Uterus (tissue), 4 donors: Measurements from ENCODE around the gene ECPAS. TPM values are rescaled to one million over a fixed set of nuclear protein-coding genes. Genes with fewer than 3 reads are reported as not detected.
"Not testable (repeated sequence)": the region's sequence is repeated elsewhere in the genome, so short reads cannot be mapped to it uniquely, and the experiment has no call there.

Experiments
- DNase-seq, 2 donors: peaks; one replicate each; pipeline ENCODE4 v3.0.0-alpha.2; 2019 to 2020
- H3K27ac ChIP-seq, 2 donors: fragments of 200-600 bp; sonication (generic); 1 replicate in 1 of 2; 2 replicates in 1 of 2; pipeline ENCODE4 v1.5.1; 2016 to 2018
- H3K27me3 ChIP-seq, 2 donors: fragments of 200-600 bp; sonication (generic); one replicate each; pipeline ENCODE4 v1.5.1; 2018 to 2019; ENCODE audit warnings: control low read depth in 1 of 2
- H3K36me3 ChIP-seq, 2 donors: fragments of 200-600 bp; sonication (generic); one replicate each; pipeline ENCODE4 v1.5.1; 2019; ENCODE audit warnings: control low read depth in 1 of 2
- H3K4me1 ChIP-seq, 2 donors: fragments of 200-600 bp; sonication (generic); one replicate each; pipeline ENCODE4 v1.5.1; 2018 to 2019; ENCODE audit warnings: control low read depth in 1 of 2
- H3K4me3 ChIP-seq, 2 donors: fragments of 200-600 bp; sonication (generic); 1 replicate in 1 of 2; 2 replicates in 1 of 2; pipeline ENCODE4 v1.5.1; 2018 to 2019; ENCODE audit warnings: mild to moderate bottlenecking in 1 of 2
- H3K9me3 ChIP-seq, 2 donors: fragments of 200-600 bp; sonication (generic); one replicate each; pipeline ENCODE4 v1.5.1; 2019; ENCODE audit warnings: control low read depth in 1 of 2
- POLR2A ChIP-seq, 2 donors: fragments of 450-650 bp; IDR thresholded peaks; one replicate each; pipeline ENCODE4 v1.6.1; 2016; ENCODE audit warnings: antibody characterized with exemption in 2 of 2, mild to moderate bottlenecking in 1 of 2, moderate library complexity in 1 of 2
- intact Hi-C: fragments of 100-400 bp; cut with DNase I; formaldehyde crosslinking; loops from one replicate; pipeline ENCODE4 v1.15.1; 2023; ENCODE audit warnings: low total_unique reads
- total RNA-seq, 4 donors: library from RNA; depleted of rRNA in 3 of 4; stranded (reverse); fragments of >200 nt in 3 of 4; gene quantifications; one replicate each; pipeline versions ENCODE4 v1.1.0 to v1.2.4, GENCODE V29; 2014 to 2023
- TF ChIP-seq, protein P1 (sequence below), 4 experiments: fragments of 200-600 bp in 2 of 4; fragments of 450-650 bp in 2 of 4; sonication (generic) in 2 of 4; IDR thresholded peaks; one replicate each; pipeline ENCODE4 v1.5.1; 2016 to 2019; ENCODE audit warnings: antibody characterized with exemption in 4 of 4, mild to moderate bottlenecking in 2 of 4, moderate library complexity in 1 of 4
- donor health status: DM: yes; HTN: yes; CAD: no.

The ECPAS gene
- total RNA-seq, 4 donors from 2014 or later, result 56.1 to 115 (median 84.4) TPM

DNA sequence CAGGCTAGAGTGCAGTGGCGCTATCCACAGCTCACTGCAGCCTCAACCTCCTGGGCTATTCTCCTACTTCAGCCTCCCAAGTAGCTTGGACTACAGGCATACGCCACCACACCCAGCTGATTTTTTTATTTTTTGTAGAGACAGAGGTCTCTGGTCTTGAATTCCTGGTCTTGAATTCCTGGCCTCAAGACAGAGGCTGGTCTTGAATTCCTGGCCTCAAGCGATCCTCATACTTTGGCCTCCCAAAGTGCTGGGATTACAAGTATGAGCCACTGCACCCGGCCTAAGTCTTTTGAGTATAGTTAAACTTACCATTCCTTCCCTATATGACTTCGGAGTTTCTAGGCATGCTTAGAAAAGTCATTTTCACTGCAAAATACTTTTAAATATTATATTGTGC lies 29.4 kb downstream of the ECPAS start:
- H3K4me1 ChIP-seq, result peaks cover 0 to 8% of the 10 kb centered on the region in 2 donors

DNA sequence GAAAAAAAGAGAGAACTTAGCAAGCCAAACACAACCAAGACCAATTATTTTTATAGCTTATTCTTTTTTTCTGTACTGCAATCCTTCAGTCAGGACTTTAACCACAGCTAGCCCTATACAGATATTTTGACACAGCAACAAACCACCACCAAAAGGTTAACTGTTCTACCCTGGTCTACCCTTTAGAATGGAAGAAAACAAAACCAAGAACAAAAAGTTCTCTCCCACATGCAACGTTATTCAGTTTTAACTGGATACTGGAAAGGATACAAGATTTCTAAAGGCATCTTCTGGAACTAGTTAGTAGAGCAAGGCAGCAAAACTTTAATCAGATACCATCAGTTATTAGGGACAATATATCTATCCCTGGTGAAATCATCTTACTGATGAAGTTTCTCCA lies 32.6 kb downstream of the ECPAS start:
- intact Hi-C loops, result no loop called here
- no peak for DNase-seq
- H3K4me3 ChIP-seq, result no peak overlapping the region

More for the DNA sequence above, 29.4 kb downstream of the ECPAS start:
- intact Hi-C loops, result no loop called here
- no peaks in the 10 kb centered on the region for H3K36me3 ChIP-seq
- no peaks in the 10 kb centered on the region for H3K27me3 ChIP-seq
- no peak overlapping the region for H3K27ac ChIP-seq
- H3K4me3 ChIP-seq, result no peak overlapping the region
- no peak for TF ChIP-seq POLR2A (IDR thresholded peaks at IDR 0.05)
- TF ChIP-seq, protein P1, sequence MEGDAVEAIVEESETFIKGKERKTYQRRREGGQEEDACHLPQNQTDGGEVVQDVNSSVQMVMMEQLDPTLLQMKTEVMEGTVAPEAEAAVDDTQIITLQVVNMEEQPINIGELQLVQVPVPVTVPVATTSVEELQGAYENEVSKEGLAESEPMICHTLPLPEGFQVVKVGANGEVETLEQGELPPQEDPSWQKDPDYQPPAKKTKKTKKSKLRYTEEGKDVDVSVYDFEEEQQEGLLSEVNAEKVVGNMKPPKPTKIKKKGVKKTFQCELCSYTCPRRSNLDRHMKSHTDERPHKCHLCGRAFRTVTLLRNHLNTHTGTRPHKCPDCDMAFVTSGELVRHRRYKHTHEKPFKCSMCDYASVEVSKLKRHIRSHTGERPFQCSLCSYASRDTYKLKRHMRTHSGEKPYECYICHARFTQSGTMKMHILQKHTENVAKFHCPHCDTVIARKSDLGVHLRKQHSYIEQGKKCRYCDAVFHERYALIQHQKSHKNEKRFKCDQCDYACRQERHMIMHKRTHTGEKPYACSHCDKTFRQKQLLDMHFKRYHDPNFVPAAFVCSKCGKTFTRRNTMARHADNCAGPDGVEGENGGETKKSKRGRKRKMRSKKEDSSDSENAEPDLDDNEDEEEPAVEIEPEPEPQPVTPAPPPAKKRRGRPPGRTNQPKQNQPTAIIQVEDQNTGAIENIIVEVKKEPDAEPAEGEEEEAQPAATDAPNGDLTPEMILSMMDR (IDR thresholded peaks at IDR 0.05), result no peak
- no peak for DNase-seq
- no peaks in the 10 kb centered on the region for H3K9me3 ChIP-seq

DNA sequence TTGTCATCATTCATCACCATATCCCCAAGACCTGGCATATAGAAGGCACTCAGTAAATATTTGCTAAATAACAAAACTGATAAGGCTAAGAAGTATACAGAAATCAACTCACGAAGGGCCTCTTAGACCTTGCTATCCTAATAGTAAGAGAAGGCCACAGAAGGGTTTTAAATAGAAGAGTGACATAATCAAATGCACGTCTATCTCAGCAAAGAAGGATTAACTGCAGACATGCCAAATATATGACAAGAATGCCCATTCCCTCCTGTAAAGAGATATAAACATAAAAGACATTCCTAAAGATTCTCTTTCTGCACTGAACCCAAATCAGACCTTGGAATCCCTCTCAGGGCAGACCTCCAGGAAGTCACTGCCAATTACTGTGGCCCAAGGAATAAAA lies 34.1 kb downstream of the ECPAS start:
- DNase-seq, result no peak
- no peaks in the 10 kb centered on the region for H3K27me3 ChIP-seq
- no peaks in the 10 kb centered on the region for H3K9me3 ChIP-seq
- no peak for TF ChIP-seq POLR2A (IDR thresholded peaks at IDR 0.05)
- TF ChIP-seq, protein P1 (IDR thresholded peaks at IDR 0.05), result no peak
- peak overlapping the region in 1 of 2 donors; percentile 12 for H3K27ac ChIP-seq
- intact Hi-C loops, result no loop called here
- no peaks in the 10 kb centered on the region for H3K4me1 ChIP-seq
- H3K36me3 ChIP-seq, result no peaks in the 10 kb centered on the region
- no peak overlapping the region for H3K4me3 ChIP-seq

More for the DNA sequence above, 32.6 kb downstream of the ECPAS start:
- Histone ChIP-seq H3K9me3 (no peaks in the 10 kb centered on the region), H3K4me1 (no peaks in the 10 kb centered on the region), H3K27me3 (no peaks in the 10 kb centered on the region), H3K36me3 (no peaks in the 10 kb centered on the region), H3K27ac (peak overlapping the region; percentile 41 to 52)
- TF ChIP-seq POLR2A (IDR thresholded peaks at IDR 0.05), result no peak
- TF ChIP-seq, protein P1 (IDR thresholded peaks at IDR 0.05), result no peak

DNA sequence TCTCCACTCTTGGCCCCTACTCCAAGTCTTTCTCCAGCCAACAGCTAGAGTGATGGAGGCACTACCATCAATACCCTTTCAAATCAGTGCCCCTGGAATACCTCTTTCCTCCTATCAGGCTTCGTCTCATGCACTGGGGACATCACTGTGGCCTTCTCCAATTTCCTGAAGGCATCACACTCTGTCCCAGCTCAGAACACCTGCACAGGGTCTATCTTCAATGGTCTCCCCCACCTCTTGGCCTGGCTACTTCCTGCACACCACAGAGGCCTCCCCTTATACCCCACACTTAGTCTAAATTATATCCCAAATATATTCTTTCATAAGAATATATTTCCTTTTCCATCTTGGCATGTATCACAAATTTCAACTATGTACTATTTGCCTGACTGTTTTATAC lies 34.5 kb downstream of the ECPAS start:
- peak overlapping the region in 1 of 2 donors; percentile 12 for H3K27ac ChIP-seq
- no peak overlapping the region for H3K4me3 ChIP-seq
- H3K27me3 ChIP-seq, result no peaks in the 10 kb centered on the region
- TF ChIP-seq, protein P1 (IDR thresholded peaks at IDR 0.05), result no peak
- TF ChIP-seq POLR2A (IDR thresholded peaks at IDR 0.05), result no peak
- no peaks in the 10 kb centered on the region for H3K4me1 ChIP-seq
- DNase-seq, result no peak
- H3K9me3 ChIP-seq, result no peaks in the 10 kb centered on the region
- no peaks in the 10 kb centered on the region for H3K36me3 ChIP-seq
- intact Hi-C loops, result no loop called here

DNA sequence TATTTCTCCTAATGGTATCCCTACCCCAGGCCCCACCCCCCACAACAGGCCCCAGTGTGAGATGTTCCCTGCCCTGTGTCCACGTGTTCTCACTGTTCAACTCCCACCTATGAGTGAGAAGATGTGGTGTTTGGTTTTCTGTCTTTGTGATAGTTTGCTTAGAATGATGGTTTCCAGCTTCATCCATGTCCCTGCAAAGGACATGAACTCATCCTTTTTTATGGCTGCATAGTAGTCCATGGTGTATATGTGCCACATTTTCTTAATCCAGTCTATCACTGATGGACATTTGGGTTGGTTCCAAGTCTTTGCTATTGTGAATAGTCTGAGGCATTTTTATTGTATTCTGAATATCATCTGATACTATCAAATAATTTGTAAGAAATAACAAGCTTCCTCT lies 38.4 kb downstream of the ECPAS start:
- intact Hi-C loops, DNase-seq, H3K4me3 ChIP-seq, H3K27ac ChIP-seq, H3K9me3 ChIP-seq, H3K27me3 ChIP-seq, H3K4me1 ChIP-seq, H3K36me3 ChIP-seq: not testable (repeated sequence)

DNA sequence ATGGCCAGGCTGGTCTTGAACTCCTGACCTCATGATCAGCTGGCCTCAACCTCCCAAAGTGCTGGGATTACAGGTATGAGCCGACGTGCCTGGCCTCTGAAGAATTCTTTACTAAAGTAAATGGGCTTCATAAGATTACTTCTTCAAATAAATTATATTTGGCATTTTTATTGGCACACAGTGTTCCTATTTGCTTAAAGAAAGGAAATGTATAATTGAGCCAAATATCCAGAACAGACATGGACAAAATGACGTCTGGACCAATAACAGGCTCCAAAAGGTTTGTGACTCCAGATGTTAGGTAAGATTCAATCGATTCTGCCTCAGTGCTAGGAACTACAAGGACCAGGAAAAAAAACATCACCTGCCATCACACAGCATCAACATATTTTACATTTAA lies 40.7 kb downstream of the ECPAS start:
- TF ChIP-seq, protein P1 (IDR thresholded peaks at IDR 0.05), result no peak
- no peak for TF ChIP-seq POLR2A (IDR thresholded peaks at IDR 0.05)
- H3K4me3 ChIP-seq, result no peak overlapping the region
- intact Hi-C loops, result no loop called here
- no peaks in the 10 kb centered on the region for H3K4me1 ChIP-seq
- H3K9me3 ChIP-seq, result no peaks in the 10 kb centered on the region
- H3K27me3 ChIP-seq, result no peaks in the 10 kb centered on the region
- no peak for DNase-seq
- no peak overlapping the region for H3K27ac ChIP-seq
- no peaks in the 10 kb centered on the region for H3K36me3 ChIP-seq
